HEK293 (cell line): ENCODE measurements around the gene CXCR4.
A peak's percentile ranks its signal among the peaks of the same experiment; 100 is the strongest.

ENCODE experiments used
- BCL6B ChIP-seq: fragments of 450-650 bp; formaldehyde crosslinking; IDR thresholded peaks from 2 replicates; pipeline ENCODE4 v1.5.1; 2017; ENCODE audit warnings: missing biosample characterization, missing genetic modification characterization
- CTCF ChIP-seq: fragments of 450-650 bp; formaldehyde crosslinking; IDR thresholded peaks from 2 replicates; pipeline ENCODE4 v1.5.1; 2016; ENCODE audit warnings: missing biosample characterization, missing genetic modification characterization
- ELK4 ChIP-seq: IDR thresholded peaks from 2 replicates; pipeline ENCODE4 v1.6.1; 2011; ENCODE audit warnings: mild to moderate bottlenecking, low read depth, low read length, borderline replicate concordance
- KLF1 ChIP-seq: fragments of 450-650 bp; formaldehyde crosslinking; IDR thresholded peaks from 2 replicates; pipeline ENCODE4 v1.5.1; 2016; ENCODE audit warnings: missing biosample characterization, missing genetic modification characterization
- KLF17 ChIP-seq: fragments of 450-650 bp; formaldehyde crosslinking; IDR thresholded peaks from 2 replicates; pipeline ENCODE4 v1.5.1; 2016; ENCODE audit warnings: missing biosample characterization, missing genetic modification characterization
- PRDM2 ChIP-seq: fragments of 450-650 bp; formaldehyde crosslinking; IDR thresholded peaks from 2 replicates; pipeline ENCODE4 v1.5.1; 2016; ENCODE audit warnings: missing biosample characterization, missing genetic modification characterization, borderline replicate concordance
- PRDM4 ChIP-seq: fragments of 450-650 bp; formaldehyde crosslinking; IDR thresholded peaks from 2 replicates; pipeline ENCODE4 v1.5.1; 2017; ENCODE audit warnings: missing biosample characterization, missing genetic modification characterization
- TSHZ1 ChIP-seq: fragments of 450-650 bp; formaldehyde crosslinking; IDR thresholded peaks from 2 replicates; pipeline ENCODE4 v1.5.1; 2016; ENCODE audit warnings: missing biosample characterization, missing genetic modification characterization, borderline replicate concordance
- ZBTB20 ChIP-seq: fragments of 450-650 bp; formaldehyde crosslinking; IDR thresholded peaks from 2 replicates; pipeline ENCODE4 v1.5.1; 2016; ENCODE audit warnings: missing biosample characterization, missing genetic modification characterization
- ZEB2 ChIP-seq: fragments of 450-650 bp; formaldehyde crosslinking; IDR thresholded peaks from 2 replicates; pipeline ENCODE4 v1.5.1; 2016; ENCODE audit warnings: missing biosample characterization, missing genetic modification characterization
- ZFP37 ChIP-seq: fragments of 450-650 bp; formaldehyde crosslinking; IDR thresholded peaks from 2 replicates; pipeline ENCODE4 v1.5.1; 2016; ENCODE audit warnings: missing biosample characterization, missing genetic modification characterization
- ZNF121 ChIP-seq: fragments of 450-650 bp; formaldehyde crosslinking; IDR thresholded peaks from 2 replicates; pipeline ENCODE4 v1.5.1; 2016; ENCODE audit warnings: missing biosample characterization, missing genetic modification characterization
- ZNF140 ChIP-seq: fragments of 450-650 bp; formaldehyde crosslinking; IDR thresholded peaks from 2 replicates; pipeline ENCODE4 v1.5.1; 2016; ENCODE audit warnings: missing biosample characterization, missing genetic modification characterization
- ZNF157 ChIP-seq: fragments of 450-650 bp; formaldehyde crosslinking; IDR thresholded peaks from 2 replicates; pipeline ENCODE4 v1.5.1; 2016; ENCODE audit warnings: missing biosample characterization, missing genetic modification characterization
- ZNF211 ChIP-seq: fragments of 450-650 bp; formaldehyde crosslinking; IDR thresholded peaks from 2 replicates; pipeline ENCODE4 v1.5.1; 2016; ENCODE audit warnings: low read depth, missing biosample characterization, missing genetic modification characterization
- ZNF335 ChIP-seq: fragments of 450-650 bp; formaldehyde crosslinking; conservative IDR thresholded peaks from 2 replicates; pipeline ENCODE4 v1.5.1; 2016; ENCODE audit warnings: missing biosample characterization, missing genetic modification characterization
- ZNF341 ChIP-seq: fragments of 450-650 bp; formaldehyde crosslinking; IDR thresholded peaks from 2 replicates; pipeline ENCODE4; 2016; ENCODE audit warnings: low read depth, missing biosample characterization, missing genetic modification characterization
- ZNF426 ChIP-seq: fragments of 450-650 bp; formaldehyde crosslinking; IDR thresholded peaks from 2 replicates; pipeline ENCODE4 v1.5.1; 2017; ENCODE audit warnings: missing biosample characterization, missing genetic modification characterization, mild to moderate bottlenecking, inconsistent platforms, moderate library complexity
- ZNF664 ChIP-seq: fragments of 450-650 bp; formaldehyde crosslinking; IDR thresholded peaks from 2 replicates; pipeline ENCODE4 v1.5.1; 2016; ENCODE audit warnings: missing biosample characterization, missing genetic modification characterization
- ZXDB ChIP-seq: fragments of 450-650 bp; formaldehyde crosslinking; IDR thresholded peaks from 2 replicates; pipeline ENCODE4 v1.5.1; 2016; ENCODE audit warnings: missing biosample characterization, missing genetic modification characterization

Gene CXCR4

GRCh38 chr2:136117909-136118818, at the start of gene CXCR4 (continued):
- peak; percentile 43; the same call in 1 of the 2 replicates for TF ChIP-seq ZNF341 (tag by site-specific recombination)
- no peak for TF ChIP-seq ELK4
- TF ChIP-seq BCL6B (tag by site-specific recombination), result no peak
- TF ChIP-seq ZNF211 (tag by site-specific recombination), result no peak
- TF ChIP-seq KLF1, result peak; percentile 52; the same call in 1 of the 2 replicates
- no peak for TF ChIP-seq TSHZ1
- TF ChIP-seq ZNF140 (tag by site-specific recombination), result no peak
- no peak for TF ChIP-seq ZNF121 (tag by site-specific recombination)
- TF ChIP-seq ZNF335 (tag by site-specific recombination), result peak; percentile 70
- TF ChIP-seq ZNF426 (tag by site-specific recombination), result no peak
- peak; percentile 80 for TF ChIP-seq CTCF (tag by site-specific recombination)
- TF ChIP-seq ZEB2 (tag by site-specific recombination), result peak; percentile 44
- no peak for TF ChIP-seq ZNF157 (tag by site-specific recombination)
- TF ChIP-seq PRDM4 (tag by site-specific recombination), result no peak
- 0 out of 2 replicates have a peak, but pooled peaks have one; percentile 58 for TF ChIP-seq ZFP37 (tag by site-specific recombination)
- TF ChIP-seq ZBTB20, result peak; percentile 65; the same call in 1 of the 2 replicates
- TF ChIP-seq PRDM2 (tag by site-specific recombination), result no peak
- 0 out of 2 replicates have a peak, but pooled peaks have one; percentile 47 for TF ChIP-seq ZXDB (tag by site-specific recombination)
- no peak for TF ChIP-seq ZNF664 (tag by site-specific recombination)
- no peak for TF ChIP-seq KLF17 (tag by site-specific recombination)
